ENCODE data around the gene CCDC148.

- no peak for TF ChIP-seq POLR2A (IDR thresholded peaks at IDR 0.05; ENCODE audit: low read depth, low read length)
- TF ChIP-seq CTCF (IDR thresholded peaks at IDR 0.05; ENCODE audit: extremely low read depth in 1 of 2, insufficient read depth in 1 of 2, low read depth in 1 of 2, low read length in 2 of 2) = peak; percentile 35 to 44
- no peak for TF ChIP-seq FOS (IDR thresholded peaks at IDR 0.05; ENCODE audit: borderline replicate concordance, insufficient read depth, low read length)
- TF ChIP-seq POLR2AphosphoS5 (IDR thresholded peaks at IDR 0.05; ENCODE audit: insufficient read depth, low read depth, low read length) = peak; percentile 25
- no peak for TF ChIP-seq EZH2 (IDR thresholded peaks at IDR 0.05; ENCODE audit: borderline replicate concordance, low read depth, low read length, severe bottlenecking)
- TF ChIP-seq MYC (IDR thresholded peaks at IDR 0.05; ENCODE audit: low read depth, low read length) = no peak
- no peak for TF ChIP-seq JUN (IDR thresholded peaks at IDR 0.05; ENCODE audit: borderline replicate concordance, insufficient read depth, insufficient read length, low read depth)
- no peak for TF ChIP-seq MAX (IDR thresholded peaks at IDR 0.05; ENCODE audit: insufficient read depth, insufficient read length)
- no peak for TF ChIP-seq GATA2 (IDR thresholded peaks at IDR 0.05; ENCODE audit: insufficient read depth, insufficient read length, low read depth, low read length)
Measured at GRCh38 chr2:158457826-158458616, 1.5 kb upstream of the CCDC148 start.

Data from endothelial cell of umbilical vein (primary cell).